Astrocyte of the spinal cord (primary cell): ENCODE measurements around the gene ALKBH1.

Experiments used
- DNase-seq: peaks from one replicate; pipeline ENCODE4 v3.0.0; 2011; ENCODE audit warnings: low read depth, low spot score
- H3K4me3 ChIP-seq: 2 replicates; pipeline ENCODE4 v1.5.1; 2011; ENCODE audit warnings: low read depth, mild to moderate bottlenecking, low read length, moderate library complexity
- CTCF ChIP-seq: IDR thresholded peaks from 2 replicates; pipeline ENCODE4 v1.5.1; 2012; ENCODE audit warnings: low read depth, mild to moderate bottlenecking, low read length, inconsistent platforms
- in situ Hi-C: cut with HindIII; loops from 2 replicates; pipeline ENCODE4 v1.10.0; 2017; ENCODE audit warnings: low sequenced_read_pairs

The ALKBH1 gene

GRCh38 chr14:77710364-77710763 lies 2.5 kb upstream of the ALKBH1 start:
- no peak for TF ChIP-seq CTCF
- no peak for DNase-seq
- no peak overlapping the region for H3K4me3 ChIP-seq
- in situ Hi-C loops, result no loop called here

- in situ Hi-C loops, result no loop called here
- TF ChIP-seq CTCF, result no peak
These were observed 1.6 kb upstream of the ALKBH1 start for GRCh38 chr14:77709412-77709811.

DNA sequence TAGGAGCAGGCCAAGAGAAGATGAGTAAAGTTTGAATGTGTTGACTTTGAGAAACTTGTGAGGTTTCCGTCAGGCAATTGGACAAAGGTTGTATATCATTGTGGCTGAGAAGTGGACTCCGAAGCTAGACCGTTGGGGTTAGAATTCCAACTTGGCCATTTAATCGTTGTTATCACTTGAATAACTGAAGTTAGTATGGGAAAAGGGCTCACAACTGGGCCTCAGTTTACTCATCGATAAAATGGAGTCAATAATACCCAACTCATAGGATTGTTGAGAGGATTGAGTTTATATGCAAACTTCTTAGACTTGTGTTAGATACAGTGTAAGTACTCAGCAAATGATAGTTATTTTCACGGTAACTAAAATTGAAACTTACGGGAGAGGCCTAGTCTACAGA lies 926 bp upstream of the ALKBH1 start:
- in situ Hi-C loops, result no loop called here
- H3K4me3 ChIP-seq, result peak overlapping the region; percentile 94
- TF ChIP-seq CTCF, result no peak
- no peak for DNase-seq

More at GRCh38 chr14:77709412-77709811, 1.6 kb upstream of the ALKBH1 start:
- peak overlapping the region; percentile 94 for H3K4me3 ChIP-seq
- no peak for DNase-seq

DNA sequence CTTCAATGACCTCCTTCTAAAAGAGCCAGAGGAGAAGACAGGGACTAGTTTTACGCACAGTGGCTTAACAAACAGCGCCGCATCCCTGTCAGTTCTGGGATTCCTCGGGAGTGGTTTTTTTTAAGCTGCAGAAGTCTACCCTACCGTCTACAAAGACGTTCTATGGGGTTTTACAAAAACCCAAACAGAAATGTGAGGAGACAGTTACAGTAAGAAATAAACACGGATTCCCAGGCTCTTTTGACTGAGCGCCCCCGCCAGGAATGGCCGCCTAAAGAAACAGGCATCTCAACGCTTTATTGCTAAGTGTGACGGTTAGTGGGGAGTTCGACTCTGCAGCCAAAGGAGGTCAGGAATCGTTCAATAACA lies 484 bp downstream of the ALKBH1 start:
- peak; percentile 43 for DNase-seq
- TF ChIP-seq CTCF, result peak; percentile 55
- in situ Hi-C loops, result no loop called here
- H3K4me3 ChIP-seq, result peak overlapping the region; percentile 94

GRCh38 chr14:77691259-77691658 lies 16.6 kb downstream of the ALKBH1 start:
- TF ChIP-seq CTCF, result no peak
- H3K4me3 ChIP-seq, result no peak overlapping the region
- in situ Hi-C loops, result no loop called here
- DNase-seq, result no peak

DNA sequence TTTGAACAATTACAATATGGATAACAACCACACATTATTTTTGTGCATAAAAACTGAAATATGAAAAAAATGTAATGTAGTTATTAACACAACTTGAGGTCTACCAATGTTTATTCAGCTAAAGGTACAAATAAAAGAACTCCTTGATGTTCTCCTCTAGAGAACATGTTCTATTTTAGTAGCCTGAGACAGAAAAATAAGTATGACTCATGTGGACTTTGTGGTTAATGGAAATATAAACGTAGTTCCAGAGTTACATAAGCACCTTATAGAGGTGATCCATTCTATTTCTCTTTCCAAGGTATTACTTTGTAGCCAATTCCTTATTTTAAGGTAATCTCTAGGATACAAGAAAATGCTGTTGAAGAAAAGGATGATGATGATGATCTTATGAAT lies 25.7 kb downstream of the ALKBH1 start:
- peak; percentile 65 for DNase-seq
- TF ChIP-seq CTCF, result no peak
- in situ Hi-C loops, result no loop called here
- no peak overlapping the region for H3K4me3 ChIP-seq
